ENCODE measurements around the gene COL5A1.

The COL5A1 gene

GRCh38 chr9:134877541-134877940 is 235.9 kb downstream of the COL5A1 start:
- no peak for ATAC-seq
- no peak for TF ChIP-seq GLIS3 (CRISPR knock-in tag; IDR thresholded peaks at IDR 0.05)
- no peak for TF ChIP-seq ESRRG (CRISPR knock-in tag; IDR thresholded peaks at IDR 0.05)
- TF ChIP-seq TSHZ2 (CRISPR knock-in tag; IDR thresholded peaks at IDR 0.05) = no peak
- no peak for TF ChIP-seq BACH2 (CRISPR knock-in tag; IDR thresholded peaks at IDR 0.05; ENCODE audit: borderline replicate concordance)
- no peak for TF ChIP-seq OSR1 (CRISPR knock-in tag; IDR thresholded peaks at IDR 0.05)
- no peak for TF ChIP-seq CSRNP3 (CRISPR knock-in tag; IDR thresholded peaks at IDR 0.05)

GRCh38 chr9:134879664-134880483 is 238.3 kb downstream of the COL5A1 start:
- no peak for ATAC-seq
- TF ChIP-seq ISL1 (CRISPR knock-in tag; IDR thresholded peaks at IDR 0.05) = no peak
- TF ChIP-seq ZFP30 (CRISPR knock-in tag; IDR thresholded peaks at IDR 0.05) = no peak
- no peak for TF ChIP-seq BACH2 (CRISPR knock-in tag; IDR thresholded peaks at IDR 0.05; ENCODE audit: borderline replicate concordance)
- no peak for TF ChIP-seq ARNTL (CRISPR knock-in tag; IDR thresholded peaks at IDR 0.05; ENCODE audit: borderline replicate concordance, low read depth)
- no peak for TF ChIP-seq ESRRG (CRISPR knock-in tag; IDR thresholded peaks at IDR 0.05)
- TF ChIP-seq SNAI2 (CRISPR knock-in tag; IDR thresholded peaks at IDR 0.05) = no peak
- no peak for TF ChIP-seq ZFP3 (CRISPR knock-in tag; IDR thresholded peaks at IDR 0.05)
- no peak for TF ChIP-seq TOX (CRISPR knock-in tag; IDR thresholded peaks at IDR 0.05; ENCODE audit: borderline replicate concordance)
- no peak for TF ChIP-seq CSDC2 (CRISPR knock-in tag; IDR thresholded peaks at IDR 0.05)
- TF ChIP-seq OSR1 (CRISPR knock-in tag; IDR thresholded peaks at IDR 0.05) = no peak
- no peak for TF ChIP-seq TSHZ2 (CRISPR knock-in tag; IDR thresholded peaks at IDR 0.05)
- no peak for TF ChIP-seq ZC3H10 (CRISPR knock-in tag; IDR thresholded peaks at IDR 0.05)
- TF ChIP-seq CREB5 (CRISPR knock-in tag; IDR thresholded peaks at IDR 0.05; ENCODE audit: low read depth) = no peak
- TF ChIP-seq GLIS3 (CRISPR knock-in tag; IDR thresholded peaks at IDR 0.05) = no peak
- no peak for TF ChIP-seq ZNF70 (CRISPR knock-in tag; IDR thresholded peaks at IDR 0.05)
- TF ChIP-seq PATZ1 (CRISPR knock-in tag; IDR thresholded peaks at IDR 0.05; ENCODE audit: borderline replicate concordance) = no peak
- no peak for TF ChIP-seq TCF4 (CRISPR knock-in tag; IDR thresholded peaks at IDR 0.05; ENCODE audit: borderline replicate concordance)
- TF ChIP-seq PPARA (CRISPR knock-in tag; IDR thresholded peaks at IDR 0.05; ENCODE audit: borderline replicate concordance) = no peak

All from SK-N-SH treated with all-trans-retinoic acid at 6 μM for 48 hours (cell line).